GM21737 (cell line): Measurements from ENCODE around the gene PPP4R1.

Experiments
- ATAC-seq: cut with Tn5 transposase; IDR thresholded peaks from one replicate; pipeline ENCODE4 v1.9.1; 2021; ENCODE audit warnings: mild to moderate bottlenecking, moderate library complexity; ENCODE audit not compliant: unreplicated experiment

The PPP4R1 gene

GRCh38 chr18:9508446-9509025 lies 105.8 kb downstream of the PPP4R1 start:
- no peak for ATAC-seq

- no peak for ATAC-seq
Measured at GRCh38 chr18:9507565-9508088, 106.7 kb downstream of the PPP4R1 start.

DNA sequence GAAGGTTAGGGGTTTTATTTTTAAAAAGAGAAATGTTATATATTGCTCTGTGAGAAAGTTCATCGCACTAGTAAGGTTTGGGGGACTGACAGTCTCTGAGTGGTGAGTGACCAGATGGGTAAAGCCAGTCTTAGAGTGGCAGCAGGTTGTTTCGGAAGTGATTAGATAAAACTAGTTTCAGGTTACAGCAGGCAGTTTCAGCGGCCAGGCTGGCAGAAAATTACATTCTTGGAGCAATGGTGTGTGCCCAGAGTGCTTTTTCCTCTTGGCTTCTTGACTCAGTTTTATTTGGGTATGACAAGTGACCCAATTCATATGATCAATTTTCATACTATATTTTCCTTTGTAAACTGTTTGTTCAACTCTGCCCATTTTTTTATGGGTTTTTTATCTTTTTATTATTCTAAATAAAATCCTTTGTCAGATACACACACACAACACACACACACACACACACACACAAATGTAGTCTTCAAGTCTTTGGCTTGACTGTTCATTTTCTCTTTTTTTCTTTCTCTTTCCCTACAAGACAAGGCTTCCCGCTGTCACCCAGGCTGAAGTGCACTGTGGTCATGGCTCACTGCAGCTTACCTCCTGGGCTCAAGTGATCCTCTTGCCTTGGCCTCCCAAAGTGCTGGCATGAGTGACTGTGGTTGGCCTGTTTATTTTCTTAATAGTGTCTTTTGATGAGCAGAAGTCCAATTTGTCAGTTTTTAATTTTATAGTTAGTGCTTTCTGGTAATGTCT lies 108.1 kb downstream of the PPP4R1 start:
- ATAC-seq: no peak
